ENCODE results near the gene MINDY4. TPM values are rescaled to one million over a fixed set of nuclear protein-coding genes. Genes with fewer than 3 reads are reported as not detected.

Gene MINDY4
- total RNA-seq, 1 experiment from 2014 or later = 1.8 TPM

DNA sequence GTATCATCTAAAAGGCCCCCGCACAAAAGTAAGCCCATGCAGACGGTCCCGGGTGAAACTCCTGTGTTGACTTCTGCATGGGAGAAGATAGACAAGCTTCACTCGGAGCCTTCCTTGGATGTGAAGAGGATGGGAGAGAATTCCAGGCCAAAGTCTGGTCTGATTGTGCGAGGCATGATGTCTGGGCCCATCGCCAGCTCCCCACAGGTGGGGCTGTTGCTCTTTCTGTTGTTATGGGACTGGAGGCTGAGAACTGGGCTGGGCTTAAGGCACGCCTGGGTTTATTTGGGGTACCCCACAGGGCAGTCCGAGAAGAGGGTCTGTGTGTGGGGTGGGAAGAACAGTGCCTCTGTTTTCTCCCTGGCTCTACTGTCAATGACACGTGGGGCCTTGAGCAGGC lies 14.6 kb downstream of the MINDY4 start:
- CTCF ChIA-PET = no interaction called here
- Mint-ChIP-seq H3K4me1 (0 out of 2 replicates have a peak, but pooled peaks cover 3% of the 10 kb centered on the region), H3K36me3 (peaks cover 6% of the 10 kb centered on the region), H3K27me3 (ENCODE audit: low read depth) (no peaks in the 10 kb centered on the region), H3K4me3 (no peak overlapping the region), H3K9me3 (no peaks in the 10 kb centered on the region), H3K27ac (no peak overlapping the region)
- DNase-seq (ENCODE audit: low spot score) (no peak), ATAC-seq (no peak)
- POLR2A ChIA-PET = no interaction called here
- TF ChIP-seq NR2C2 (CRISPR knock-in tag; IDR thresholded peaks at IDR 0.05) (no peak), JUN (CRISPR knock-in tag; IDR thresholded peaks at IDR 0.05) (no peak), NFYB (CRISPR knock-in tag; conservative IDR thresholded peaks at IDR 0.05; ENCODE audit: low read depth) (no peak)
- TF ChIP-seq, protein P1, sequence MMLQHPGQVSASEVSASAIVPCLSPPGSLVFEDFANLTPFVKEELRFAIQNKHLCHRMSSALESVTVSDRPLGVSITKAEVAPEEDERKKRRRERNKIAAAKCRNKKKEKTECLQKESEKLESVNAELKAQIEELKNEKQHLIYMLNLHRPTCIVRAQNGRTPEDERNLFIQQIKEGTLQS (CRISPR knock-in tag; conservative IDR thresholded peaks at IDR 0.05) = no peak
- TF ChIP-seq, protein P2, sequence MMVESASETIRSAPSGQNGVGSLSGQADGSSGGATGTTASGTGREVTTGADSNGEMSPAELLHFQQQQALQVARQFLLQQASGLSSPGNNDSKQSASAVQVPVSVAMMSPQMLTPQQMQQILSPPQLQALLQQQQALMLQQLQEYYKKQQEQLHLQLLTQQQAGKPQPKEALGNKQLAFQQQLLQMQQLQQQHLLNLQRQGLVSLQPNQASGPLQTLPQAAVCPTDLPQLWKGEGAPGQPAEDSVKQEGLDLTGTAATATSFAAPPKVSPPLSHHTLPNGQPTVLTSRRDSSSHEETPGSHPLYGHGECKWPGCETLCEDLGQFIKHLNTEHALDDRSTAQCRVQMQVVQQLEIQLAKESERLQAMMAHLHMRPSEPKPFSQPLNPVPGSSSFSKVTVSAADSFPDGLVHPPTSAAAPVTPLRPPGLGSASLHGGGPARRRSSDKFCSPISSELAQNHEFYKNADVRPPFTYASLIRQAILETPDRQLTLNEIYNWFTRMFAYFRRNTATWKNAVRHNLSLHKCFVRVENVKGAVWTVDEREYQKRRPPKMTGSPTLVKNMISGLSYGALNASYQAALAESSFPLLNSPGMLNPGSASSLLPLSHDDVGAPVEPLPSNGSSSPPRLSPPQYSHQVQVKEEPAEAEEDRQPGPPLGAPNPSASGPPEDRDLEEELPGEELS (CRISPR knock-in tag; IDR thresholded peaks at IDR 0.05) = no peak
- TF ChIP-seq, protein P3, sequence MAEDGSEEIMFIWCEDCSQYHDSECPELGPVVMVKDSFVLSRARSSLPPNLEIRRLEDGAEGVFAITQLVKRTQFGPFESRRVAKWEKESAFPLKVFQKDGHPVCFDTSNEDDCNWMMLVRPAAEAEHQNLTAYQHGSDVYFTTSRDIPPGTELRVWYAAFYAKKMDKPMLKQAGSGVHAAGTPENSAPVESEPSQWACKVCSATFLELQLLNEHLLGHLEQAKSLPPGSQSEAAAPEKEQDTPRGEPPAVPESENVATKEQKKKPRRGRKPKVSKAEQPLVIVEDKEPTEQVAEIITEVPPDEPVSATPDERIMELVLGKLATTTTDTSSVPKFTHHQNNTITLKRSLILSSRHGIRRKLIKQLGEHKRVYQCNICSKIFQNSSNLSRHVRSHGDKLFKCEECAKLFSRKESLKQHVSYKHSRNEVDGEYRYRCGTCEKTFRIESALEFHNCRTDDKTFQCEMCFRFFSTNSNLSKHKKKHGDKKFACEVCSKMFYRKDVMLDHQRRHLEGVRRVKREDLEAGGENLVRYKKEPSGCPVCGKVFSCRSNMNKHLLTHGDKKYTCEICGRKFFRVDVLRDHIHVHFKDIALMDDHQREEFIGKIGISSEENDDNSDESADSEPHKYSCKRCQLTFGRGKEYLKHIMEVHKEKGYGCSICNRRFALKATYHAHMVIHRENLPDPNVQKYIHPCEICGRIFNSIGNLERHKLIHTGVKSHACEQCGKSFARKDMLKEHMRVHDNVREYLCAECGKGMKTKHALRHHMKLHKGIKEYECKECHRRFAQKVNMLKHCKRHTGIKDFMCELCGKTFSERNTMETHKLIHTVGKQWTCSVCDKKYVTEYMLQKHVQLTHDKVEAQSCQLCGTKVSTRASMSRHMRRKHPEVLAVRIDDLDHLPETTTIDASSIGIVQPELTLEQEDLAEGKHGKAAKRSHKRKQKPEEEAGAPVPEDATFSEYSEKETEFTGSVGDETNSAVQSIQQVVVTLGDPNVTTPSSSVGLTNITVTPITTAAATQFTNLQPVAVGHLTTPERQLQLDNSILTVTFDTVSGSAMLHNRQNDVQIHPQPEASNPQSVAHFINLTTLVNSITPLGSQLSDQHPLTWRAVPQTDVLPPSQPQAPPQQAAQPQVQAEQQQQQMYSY (CRISPR knock-in tag; IDR thresholded peaks at IDR 0.05) = no peak

DNA sequence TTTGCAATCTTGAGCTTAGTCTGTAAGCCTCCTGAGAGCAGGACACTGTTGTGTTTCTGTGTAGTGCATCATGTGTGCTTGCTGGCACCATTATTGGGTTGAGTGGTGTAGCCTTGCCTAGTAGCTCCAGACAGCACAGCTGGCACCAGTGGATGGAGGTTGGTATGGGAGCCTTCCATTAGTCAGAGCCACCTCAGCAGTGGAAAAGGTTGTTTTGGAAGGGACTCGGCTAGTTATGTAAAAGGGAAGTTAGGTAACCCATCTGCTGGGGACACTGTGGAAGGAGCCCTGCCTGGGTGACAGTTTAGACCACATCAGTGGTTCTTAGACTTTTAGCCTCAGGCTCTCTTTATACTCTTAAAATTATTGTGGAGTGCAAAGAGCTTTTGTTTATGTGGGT lies 16.3 kb downstream of the MINDY4 start:
- Mint-ChIP-seq H3K36me3 (peaks cover 2% of the 10 kb centered on the region), H3K9me3 (no peaks in the 10 kb centered on the region), H3K4me3 (no peak overlapping the region), H3K4me1 (peaks cover 7% of the 10 kb centered on the region; the same call in 1 of the 2 replicates), H3K27ac (no peak overlapping the region), H3K27me3 (ENCODE audit: low read depth) (no peaks in the 10 kb centered on the region)
- ATAC-seq (no peak), DNase-seq (ENCODE audit: low spot score) (no peak)
- ChIA-PET POLR2A (no interaction called here), CTCF (interaction anchor here (1.7 kb wide), 1 partner anchor 151 kb away, joined by 4 read pairs; no protein-coding TSS in a partner anchor)
- TF ChIP-seq GTF2I (CRISPR knock-in tag; conservative IDR thresholded peaks at IDR 0.05) (no peak), IRF2 (CRISPR knock-in tag; IDR thresholded peaks at IDR 0.05; ENCODE audit: borderline replicate concordance, low read depth) (no peak), RORB (CRISPR knock-in tag; IDR thresholded peaks at IDR 0.05) (no peak), ZNF121 (CRISPR knock-in tag; IDR thresholded peaks at IDR 0.05) (no peak), JAZF1 (CRISPR knock-in tag; IDR thresholded peaks at IDR 0.05) (no peak), FOXJ3 (CRISPR knock-in tag; IDR thresholded peaks at IDR 0.05; ENCODE audit: borderline replicate concordance) (no peak)
- TF ChIP-seq, protein P2 (CRISPR knock-in tag; IDR thresholded peaks at IDR 0.05) = no peak
- TF ChIP-seq, protein P4, sequence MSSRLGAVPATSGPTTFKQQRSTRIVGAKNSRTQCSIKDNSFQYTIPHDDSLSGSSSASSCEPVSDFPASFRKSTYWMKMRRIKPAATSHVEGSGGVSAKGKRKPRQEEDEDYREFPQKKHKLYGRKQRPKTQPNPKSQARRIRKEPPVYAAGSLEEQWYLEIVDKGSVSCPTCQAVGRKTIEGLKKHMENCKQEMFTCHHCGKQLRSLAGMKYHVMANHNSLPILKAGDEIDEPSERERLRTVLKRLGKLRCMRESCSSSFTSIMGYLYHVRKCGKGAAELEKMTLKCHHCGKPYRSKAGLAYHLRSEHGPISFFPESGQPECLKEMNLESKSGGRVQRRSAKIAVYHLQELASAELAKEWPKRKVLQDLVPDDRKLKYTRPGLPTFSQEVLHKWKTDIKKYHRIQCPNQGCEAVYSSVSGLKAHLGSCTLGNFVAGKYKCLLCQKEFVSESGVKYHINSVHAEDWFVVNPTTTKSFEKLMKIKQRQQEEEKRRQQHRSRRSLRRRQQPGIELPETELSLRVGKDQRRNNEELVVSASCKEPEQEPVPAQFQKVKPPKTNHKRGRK (CRISPR knock-in tag; IDR thresholded peaks at IDR 0.05; ENCODE audit: borderline replicate concordance) = no peak
- TF ChIP-seq, protein P5, sequence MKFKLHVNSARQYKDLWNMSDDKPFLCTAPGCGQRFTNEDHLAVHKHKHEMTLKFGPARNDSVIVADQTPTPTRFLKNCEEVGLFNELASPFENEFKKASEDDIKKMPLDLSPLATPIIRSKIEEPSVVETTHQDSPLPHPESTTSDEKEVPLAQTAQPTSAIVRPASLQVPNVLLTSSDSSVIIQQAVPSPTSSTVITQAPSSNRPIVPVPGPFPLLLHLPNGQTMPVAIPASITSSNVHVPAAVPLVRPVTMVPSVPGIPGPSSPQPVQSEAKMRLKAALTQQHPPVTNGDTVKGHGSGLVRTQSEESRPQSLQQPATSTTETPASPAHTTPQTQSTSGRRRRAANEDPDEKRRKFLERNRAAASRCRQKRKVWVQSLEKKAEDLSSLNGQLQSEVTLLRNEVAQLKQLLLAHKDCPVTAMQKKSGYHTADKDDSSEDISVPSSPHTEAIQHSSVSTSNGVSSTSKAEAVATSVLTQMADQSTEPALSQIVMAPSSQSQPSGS (CRISPR knock-in tag; IDR thresholded peaks at IDR 0.05; ENCODE audit: borderline replicate concordance, low read depth) = no peak
- TF ChIP-seq, protein P6, sequence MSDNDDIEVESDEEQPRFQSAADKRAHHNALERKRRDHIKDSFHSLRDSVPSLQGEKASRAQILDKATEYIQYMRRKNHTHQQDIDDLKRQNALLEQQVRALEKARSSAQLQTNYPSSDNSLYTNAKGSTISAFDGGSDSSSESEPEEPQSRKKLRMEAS (CRISPR knock-in tag; IDR thresholded peaks at IDR 0.05) = no peak
- TF ChIP-seq, protein P7, sequence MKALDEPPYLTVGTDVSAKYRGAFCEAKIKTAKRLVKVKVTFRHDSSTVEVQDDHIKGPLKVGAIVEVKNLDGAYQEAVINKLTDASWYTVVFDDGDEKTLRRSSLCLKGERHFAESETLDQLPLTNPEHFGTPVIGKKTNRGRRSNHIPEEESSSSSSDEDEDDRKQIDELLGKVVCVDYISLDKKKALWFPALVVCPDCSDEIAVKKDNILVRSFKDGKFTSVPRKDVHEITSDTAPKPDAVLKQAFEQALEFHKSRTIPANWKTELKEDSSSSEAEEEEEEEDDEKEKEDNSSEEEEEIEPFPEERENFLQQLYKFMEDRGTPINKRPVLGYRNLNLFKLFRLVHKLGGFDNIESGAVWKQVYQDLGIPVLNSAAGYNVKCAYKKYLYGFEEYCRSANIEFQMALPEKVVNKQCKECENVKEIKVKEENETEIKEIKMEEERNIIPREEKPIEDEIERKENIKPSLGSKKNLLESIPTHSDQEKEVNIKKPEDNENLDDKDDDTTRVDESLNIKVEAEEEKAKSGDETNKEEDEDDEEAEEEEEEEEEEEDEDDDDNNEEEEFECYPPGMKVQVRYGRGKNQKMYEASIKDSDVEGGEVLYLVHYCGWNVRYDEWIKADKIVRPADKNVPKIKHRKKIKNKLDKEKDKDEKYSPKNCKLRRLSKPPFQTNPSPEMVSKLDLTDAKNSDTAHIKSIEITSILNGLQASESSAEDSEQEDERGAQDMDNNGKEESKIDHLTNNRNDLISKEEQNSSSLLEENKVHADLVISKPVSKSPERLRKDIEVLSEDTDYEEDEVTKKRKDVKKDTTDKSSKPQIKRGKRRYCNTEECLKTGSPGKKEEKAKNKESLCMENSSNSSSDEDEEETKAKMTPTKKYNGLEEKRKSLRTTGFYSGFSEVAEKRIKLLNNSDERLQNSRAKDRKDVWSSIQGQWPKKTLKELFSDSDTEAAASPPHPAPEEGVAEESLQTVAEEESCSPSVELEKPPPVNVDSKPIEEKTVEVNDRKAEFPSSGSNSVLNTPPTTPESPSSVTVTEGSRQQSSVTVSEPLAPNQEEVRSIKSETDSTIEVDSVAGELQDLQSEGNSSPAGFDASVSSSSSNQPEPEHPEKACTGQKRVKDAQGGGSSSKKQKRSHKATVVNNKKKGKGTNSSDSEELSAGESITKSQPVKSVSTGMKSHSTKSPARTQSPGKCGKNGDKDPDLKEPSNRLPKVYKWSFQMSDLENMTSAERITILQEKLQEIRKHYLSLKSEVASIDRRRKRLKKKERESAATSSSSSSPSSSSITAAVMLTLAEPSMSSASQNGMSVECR (CRISPR knock-in tag; IDR thresholded peaks at IDR 0.05; ENCODE audit: borderline replicate concordance) = no peak
- TF ChIP-seq, protein P8, sequence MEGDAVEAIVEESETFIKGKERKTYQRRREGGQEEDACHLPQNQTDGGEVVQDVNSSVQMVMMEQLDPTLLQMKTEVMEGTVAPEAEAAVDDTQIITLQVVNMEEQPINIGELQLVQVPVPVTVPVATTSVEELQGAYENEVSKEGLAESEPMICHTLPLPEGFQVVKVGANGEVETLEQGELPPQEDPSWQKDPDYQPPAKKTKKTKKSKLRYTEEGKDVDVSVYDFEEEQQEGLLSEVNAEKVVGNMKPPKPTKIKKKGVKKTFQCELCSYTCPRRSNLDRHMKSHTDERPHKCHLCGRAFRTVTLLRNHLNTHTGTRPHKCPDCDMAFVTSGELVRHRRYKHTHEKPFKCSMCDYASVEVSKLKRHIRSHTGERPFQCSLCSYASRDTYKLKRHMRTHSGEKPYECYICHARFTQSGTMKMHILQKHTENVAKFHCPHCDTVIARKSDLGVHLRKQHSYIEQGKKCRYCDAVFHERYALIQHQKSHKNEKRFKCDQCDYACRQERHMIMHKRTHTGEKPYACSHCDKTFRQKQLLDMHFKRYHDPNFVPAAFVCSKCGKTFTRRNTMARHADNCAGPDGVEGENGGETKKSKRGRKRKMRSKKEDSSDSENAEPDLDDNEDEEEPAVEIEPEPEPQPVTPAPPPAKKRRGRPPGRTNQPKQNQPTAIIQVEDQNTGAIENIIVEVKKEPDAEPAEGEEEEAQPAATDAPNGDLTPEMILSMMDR (IDR thresholded peaks at IDR 0.05) = no peak

All from WTC11 (cell line).